Pancreas (tissue), 10 donors: ENCODE measurements around the gene USH1G. TPM values are rescaled to one million over a fixed set of nuclear protein-coding genes. Genes with fewer than 3 reads are reported as not detected.
"Not testable (repeated sequence)": the region's sequence is repeated elsewhere in the genome, so short reads cannot be mapped to it uniquely, and the experiment has no call there.

Experiments used
- ATAC-seq, 4 donors: fragments of 200-7000 bp; cut with Tn5 transposase; one replicate each; pipeline versions ENCODE4 v1.8.0 to v1.9.1; 2020; ENCODE audit warnings: mild to moderate bottlenecking in 4 of 4, moderate library complexity in 4 of 4
- DNase-seq, 6 donors: peaks; one replicate each; pipeline ENCODE4 v3.0.0-alpha.2; 2020
- FAIRE-seq: peaks from 2 replicates; lab custom pipeline; 2012; peaks lifted over from hg19 to GRCh38; lab: Jason Lieb, UNC
- H3K27ac ChIP-seq, 4 donors: fragments of 200-600 bp; sonication (generic); 1 replicate in 3 of 4; 2 replicates in 1 of 4; pipeline versions ENCODE4 v1.5.0 to v1.8.0; 2020
- H3K27me3 ChIP-seq, 4 donors: fragments of 200-600 bp; one replicate each; pipeline ENCODE4 v1.8.0; 2021
- H3K36me3 ChIP-seq, 3 donors: fragments of 200-600 bp; sonication (generic) in 1 of 3; one replicate each; pipeline versions ENCODE4 v1.5.0 to v1.8.0; 2020 to 2021
- H3K4me1 ChIP-seq, 3 donors: fragments of 200-600 bp; one replicate each; pipeline ENCODE4 v1.8.0; 2021
- H3K4me3 ChIP-seq, 4 donors: fragments of 200-600 bp; sonication (generic) in 2 of 4; one replicate each; pipeline versions ENCODE4 v1.5.0 to v1.8.0; 2020 to 2021
- H3K9me3 ChIP-seq, 4 donors: fragments of 200-600 bp; one replicate each; pipeline ENCODE4 v1.8.0; 2021
- WGBS, 2 donors: extraction: QIAGEN DNeasy Blood & Tissue Kit; methylation state at CpG; one replicate each; pipeline ENCODE4 v1.1.7; 2013; 5-methylcytosine and 5-hydroxymethylcytosine counted together
- intact Hi-C, 3 donors: fragments of 100-400 bp; cut with DNase I; formaldehyde crosslinking; loops; one replicate each; pipeline versions ENCODE4 v1.11.1 to v1.14.2; 2022
- polyA plus RNA-seq, 2 donors: library from polyadenylated mRNA; stranded (reverse); fragments of 200-250 nt; gene quantifications; one replicate each; pipeline ENCODE4 v1.2.3, GENCODE V29; 2013
- total RNA-seq, 6 donors: library from RNA; stranded (reverse); fragmentation: NEBNext Ultra II Directional in 4 of 6; extraction: Animal tissue kit (Norgen Biotek cat#: 25700) in 4 of 6; gene quantifications; one replicate each; pipeline versions ENCODE4 v1.2.1 to v1.2.4, GENCODE V29; 2021 to 2023
- TF ChIP-seq, protein P1 (sequence below), 4 donors: fragments of 200-600 bp; sonication (generic) in 3 of 4; IDR thresholded peaks; one replicate each; pipeline versions ENCODE4 v1.5.0 to v1.8.0; 2021; ENCODE audit warnings: antibody characterized with exemption in 4 of 4
- donor health status: healthy with polysubstance abuse.
- donor health status: DM: no; HTN: no; CAD: no; lungs with moderate emphysema.
- donor health status: DM: no; HTN: no; CAD: no.
- donor health status: control.
- donor health status: control.
- donor health status: Bipolar disorder and iron deficiency.
- donor health status: DM: yes; HTN: yes; CAD: no.
- donor health status: DM: no; HTN: no; CAD: no.
- donor health status: DM: no; HTN: no; CAD: no.
- donor health status: DM: yes; HTN: yes; CAD: no.

The USH1G gene
- total and polyA plus RNA-seq, 8 donors = 0.03 to 0.17 (median 0.09) TPM; not detected in 1

GRCh38 chr17:74872313-74873036 is 50.6 kb downstream of the USH1G start, which contains the start of gene FDXR:
FDXR (minus strand) TSS chr17:74872994; CDS start chr17:74872944, 50 bp downstream.
- ATAC-seq (peak in 2 of 4 donors; percentile 6 to 14), DNase-seq (peak in 1 of 6 donors; percentile 33), FAIRE-seq (no peak)
- TF ChIP-seq, protein P1, sequence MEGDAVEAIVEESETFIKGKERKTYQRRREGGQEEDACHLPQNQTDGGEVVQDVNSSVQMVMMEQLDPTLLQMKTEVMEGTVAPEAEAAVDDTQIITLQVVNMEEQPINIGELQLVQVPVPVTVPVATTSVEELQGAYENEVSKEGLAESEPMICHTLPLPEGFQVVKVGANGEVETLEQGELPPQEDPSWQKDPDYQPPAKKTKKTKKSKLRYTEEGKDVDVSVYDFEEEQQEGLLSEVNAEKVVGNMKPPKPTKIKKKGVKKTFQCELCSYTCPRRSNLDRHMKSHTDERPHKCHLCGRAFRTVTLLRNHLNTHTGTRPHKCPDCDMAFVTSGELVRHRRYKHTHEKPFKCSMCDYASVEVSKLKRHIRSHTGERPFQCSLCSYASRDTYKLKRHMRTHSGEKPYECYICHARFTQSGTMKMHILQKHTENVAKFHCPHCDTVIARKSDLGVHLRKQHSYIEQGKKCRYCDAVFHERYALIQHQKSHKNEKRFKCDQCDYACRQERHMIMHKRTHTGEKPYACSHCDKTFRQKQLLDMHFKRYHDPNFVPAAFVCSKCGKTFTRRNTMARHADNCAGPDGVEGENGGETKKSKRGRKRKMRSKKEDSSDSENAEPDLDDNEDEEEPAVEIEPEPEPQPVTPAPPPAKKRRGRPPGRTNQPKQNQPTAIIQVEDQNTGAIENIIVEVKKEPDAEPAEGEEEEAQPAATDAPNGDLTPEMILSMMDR (IDR thresholded peaks at IDR 0.05) = no peak
- H3K4me1 ChIP-seq = peaks cover 2 to 19% (median 16%) of the 10 kb centered on the region in 3 donors
- peak within 1 kb of the TSS; percentile 55 to 90 (median 80) for H3K27ac ChIP-seq
- no peaks in the 10 kb centered on the region for H3K27me3 ChIP-seq
- WGBS, 2 donors = 7 to 8% methylated on average over 38 of the region's 38 CpGs
- H3K4me3 ChIP-seq = peak within 1 kb of the TSS; percentile 50 to 69 (median 57)
- intact Hi-C loops = no loop called here
- H3K9me3 ChIP-seq = no peaks in the 10 kb centered on the region
- no peaks in the 10 kb centered on the region for H3K36me3 ChIP-seq

- Histone ChIP-seq H3K9me3 (no peaks in the 10 kb centered on the region), H3K27ac (no peak overlapping the region), H3K4me1 (peaks cover 0 to 17% (median 16%) of the 10 kb centered on the region in 3 donors), H3K4me3 (peak overlapping the region in 1 of 4 donors; percentile 69), H3K27me3 (no peaks in the 10 kb centered on the region), H3K36me3 (no peaks in the 10 kb centered on the region)
- TF ChIP-seq, protein P1 (IDR thresholded peaks at IDR 0.05) = no peak
- WGBS, 2 donors = 75 to 82% methylated on average over 11 of the region's 11 CpGs
- ATAC-seq = no peak
- intact Hi-C loops = no loop called here
- FAIRE-seq = no peak
- DNase-seq = peak in 1 of 6 donors; percentile 39
Observed at GRCh38 chr17:74871356-74872076, 51.5 kb downstream of the USH1G start.

DNA sequence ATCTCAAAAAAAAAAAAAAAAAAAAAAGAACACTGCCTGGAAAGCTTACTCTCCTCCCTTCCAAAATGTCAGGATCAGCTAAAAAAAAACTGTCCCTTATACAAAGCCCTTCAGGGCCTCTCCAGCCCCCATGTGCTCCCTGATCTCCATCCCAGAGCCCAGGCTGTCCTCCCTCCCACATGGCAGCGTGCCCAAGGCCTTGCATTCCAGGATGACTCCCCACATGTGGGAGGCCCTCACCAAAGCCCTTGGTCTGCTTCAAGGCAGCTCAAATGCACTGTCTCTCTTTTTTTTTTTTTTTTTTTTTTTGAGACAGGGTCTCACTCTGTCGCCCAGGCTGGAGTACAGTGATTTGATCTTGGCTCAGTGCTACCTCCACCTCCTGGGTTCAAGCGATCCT is 52.5 kb downstream of the USH1G start:
- TF ChIP-seq, protein P1 (IDR thresholded peaks at IDR 0.05) = no peak
- intact Hi-C loops = no loop called here
- Histone ChIP-seq H3K9me3 (no peaks in the 10 kb centered on the region), H3K4me3 (no peak overlapping the region), H3K27ac (no peak overlapping the region), H3K36me3 (no peaks in the 10 kb centered on the region), H3K27me3 (no peaks in the 10 kb centered on the region), H3K4me1 (peaks cover 0 to 14% (median 13%) of the 10 kb centered on the region in 3 donors)
- 74 to 85% methylated on average over 3 of the region's 3 CpGs for WGBS, 2 donors
- ATAC-seq (no peak), DNase-seq (peak in 2 of 6 donors; percentile 65 to 76), FAIRE-seq (no peak)

GRCh38 chr17:74870028-74870427 is 53.0 kb downstream of the USH1G start:
- H3K4me1 ChIP-seq = peaks cover 0 to 10% (median 10%) of the 10 kb centered on the region in 3 donors
- H3K27ac ChIP-seq, FAIRE-seq, H3K4me3 ChIP-seq, H3K9me3 ChIP-seq, H3K27me3 ChIP-seq, H3K36me3 ChIP-seq, intact Hi-C loops, ATAC-seq: not testable (repeated sequence)
- peak in 1 of 6 donors; percentile 47 for DNase-seq
- WGBS, 2 donors = 90% methylated on average over 9 of the region's 9 CpGs

DNA sequence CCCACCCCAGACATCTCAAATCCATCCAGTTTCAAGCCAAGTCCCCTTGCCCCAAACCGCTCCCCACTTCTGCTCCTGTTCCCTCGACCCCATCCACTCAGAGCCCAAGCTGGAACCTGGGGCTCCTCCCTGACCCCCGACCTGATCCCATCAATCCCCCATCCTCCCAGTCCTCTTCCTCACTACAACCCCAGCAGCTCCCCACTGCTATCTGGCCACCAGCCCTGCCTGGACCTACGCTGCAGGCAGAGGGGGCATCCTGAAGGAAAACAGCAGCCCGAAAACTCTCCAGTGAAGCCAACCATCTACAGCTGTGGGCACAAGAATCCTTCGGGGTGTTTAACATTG is 54.2 kb downstream of the USH1G start:
- ATAC-seq = no peak
- intact Hi-C loops = loop anchor here in 2 of 3 donors (5.0 to 10.0 kb wide), 3 partner anchors 124 to 214 kb away; partner anchors contain the start of gene NHERF1 (in 1 of the 2)

More for the DNA sequence above, 54.2 kb downstream of the USH1G start:
- 89 to 92% methylated on average over 6 of the region's 6 CpGs for WGBS, 2 donors
- TF ChIP-seq, protein P1 (IDR thresholded peaks at IDR 0.05) = no peak
- DNase-seq (no peak), FAIRE-seq (no peak)
- Histone ChIP-seq H3K27me3 (no peaks in the 10 kb centered on the region), H3K27ac (no peak overlapping the region), H3K4me3 (no peak overlapping the region), H3K4me1 (peaks cover 0 to 6% (median 2%) of the 10 kb centered on the region in 3 donors), H3K36me3 (no peaks in the 10 kb centered on the region), H3K9me3 (no peaks in the 10 kb centered on the region)
